T-helper 17 cell (primary cell): ENCODE measurements around the gene BBS5. TPM values are rescaled to one million over a fixed set of nuclear protein-coding genes. Genes with fewer than 3 reads are reported as not detected.
A peak's percentile ranks its signal among the peaks of the same experiment; 100 is the strongest.

ENCODE experiments used
- ATAC-seq: fragments of 150-1000 bp; cut with Tn5 transposase; 2 replicates; pipeline ENCODE4 v1.10.0; 2021; ENCODE audit warnings: mild to moderate bottlenecking, moderate library complexity
- DNase-seq, 3 donors: peaks; one replicate each; pipeline versions ENCODE4 v3.0.0 to v3.0.0-alpha.2; 2020 to 2021
- H3K9me3 ChIP-seq: one replicate; pipeline ENCODE4 v1.7.0; 2013; ENCODE audit warnings: low read length, mild to moderate bottlenecking; ENCODE audit not compliant: control insufficient read depth, poor library complexity, severe bottlenecking
- H3K27ac Mint-ChIP-seq: one replicate; pipeline ENCODE4 v1.8.0; 2022; ENCODE audit warnings: mild to moderate bottlenecking, moderate library complexity, mixed read lengths
- H3K27me3 Mint-ChIP-seq: one replicate; pipeline ENCODE4 v1.8.0; 2022; ENCODE audit warnings: mixed read lengths
- H3K36me3 Mint-ChIP-seq: one replicate; pipeline ENCODE4 v1.8.0; 2022; ENCODE audit warnings: low read depth, mixed read lengths
- H3K4me1 Mint-ChIP-seq: one replicate; pipeline ENCODE4 v1.8.0; 2022; ENCODE audit warnings: mild to moderate bottlenecking, mixed read lengths
- H3K4me3 Mint-ChIP-seq: one replicate; pipeline ENCODE4 v1.8.0; 2022; ENCODE audit warnings: mild to moderate bottlenecking, moderate library complexity, mixed read lengths
- total RNA-seq, 4 donors: library from RNA in 2 of 4; stranded (reverse) in 2 of 4; gene quantifications; one replicate each; pipeline ENCODE4 v1.2.3 and lab custom pipeline; 2022 to 2026

The BBS5 gene
- total RNA-seq, 2 donors from 2014 or later = 2.0 to 2.9 TPM

GRCh38 chr2:169464882-169465281, 14.4 kb upstream of the BBS5 start:
- no peaks in the 10 kb centered on the region for H3K27me3 Mint-ChIP-seq

GRCh38 chr2:169468841-169469240, 10.5 kb upstream of the BBS5 start:
- DNase-seq (no peak), ATAC-seq (no peak)
- no peaks in the 10 kb centered on the region for H3K9me3 ChIP-seq
- peaks cover 2% of the 10 kb centered on the region for H3K4me1 Mint-ChIP-seq
- H3K27ac Mint-ChIP-seq = no peak overlapping the region
- no peaks in the 10 kb centered on the region for H3K36me3 Mint-ChIP-seq
- H3K4me3 Mint-ChIP-seq = no peak overlapping the region
- no peaks in the 10 kb centered on the region for H3K27me3 Mint-ChIP-seq

More at GRCh38 chr2:169464882-169465281, 14.4 kb upstream of the BBS5 start:
- H3K4me1 Mint-ChIP-seq = peaks cover 6% of the 10 kb centered on the region
- no peak for DNase-seq
- no peaks in the 10 kb centered on the region for H3K9me3 ChIP-seq
- H3K4me3 Mint-ChIP-seq = peak overlapping the region; percentile 8
- no peaks in the 10 kb centered on the region for H3K36me3 Mint-ChIP-seq
- no peak for ATAC-seq
- no peak overlapping the region for H3K27ac Mint-ChIP-seq

GRCh38 chr2:169469952-169470572, 9.2 kb upstream of the BBS5 start:
- DNase-seq (no peak), ATAC-seq (no peak)
- H3K4me3 Mint-ChIP-seq = no peak overlapping the region
- no peaks in the 10 kb centered on the region for H3K36me3 Mint-ChIP-seq
- H3K4me1 Mint-ChIP-seq = no peaks in the 10 kb centered on the region
- H3K27ac Mint-ChIP-seq = no peak overlapping the region
- H3K27me3 Mint-ChIP-seq = no peaks in the 10 kb centered on the region
- no peaks in the 10 kb centered on the region for H3K9me3 ChIP-seq

- H3K27ac Mint-ChIP-seq = no peak overlapping the region
- no peaks in the 10 kb centered on the region for H3K9me3 ChIP-seq
- H3K4me1 Mint-ChIP-seq = no peaks in the 10 kb centered on the region
- ATAC-seq (no peak), DNase-seq (no peak)
- H3K27me3 Mint-ChIP-seq = no peaks in the 10 kb centered on the region
- H3K4me3 Mint-ChIP-seq = no peak overlapping the region
- no peaks in the 10 kb centered on the region for H3K36me3 Mint-ChIP-seq
Observed at GRCh38 chr2:169472249-169472648, 7.0 kb upstream of the BBS5 start.

- H3K4me3 Mint-ChIP-seq = no peak overlapping the region
- DNase-seq = no peak
- H3K27me3 Mint-ChIP-seq = no peaks in the 10 kb centered on the region
- no peaks in the 10 kb centered on the region for H3K36me3 Mint-ChIP-seq
- peaks cover 11% of the 10 kb centered on the region for H3K4me1 Mint-ChIP-seq
- no peaks in the 10 kb centered on the region for H3K9me3 ChIP-seq
- H3K27ac Mint-ChIP-seq = no peak overlapping the region
- no peak for ATAC-seq
Observed at GRCh38 chr2:169476459-169476858, 2.8 kb upstream of the BBS5 start.

GRCh38 chr2:169478339-169478738, 955 bp upstream of the BBS5 start:
- Mint-ChIP-seq H3K4me1 (peaks cover 11% of the 10 kb centered on the region), H3K36me3 (no peaks in the 10 kb centered on the region), H3K4me3 (peak overlapping the region; percentile 91), H3K27ac (no peak overlapping the region), H3K27me3 (no peaks in the 10 kb centered on the region)
- ATAC-seq = no peak
- H3K9me3 ChIP-seq = no peaks in the 10 kb centered on the region
- DNase-seq = no peak

GRCh38 chr2:169478745-169479256, 493 bp upstream of the BBS5 start:
- H3K27ac Mint-ChIP-seq = peak overlapping the region; percentile 74
- ATAC-seq (no peak), DNase-seq (no peak)
- peak overlapping the region; percentile 91 for H3K4me3 Mint-ChIP-seq
- H3K9me3 ChIP-seq = no peaks in the 10 kb centered on the region
- H3K36me3 Mint-ChIP-seq = no peaks in the 10 kb centered on the region
- peaks cover 11% of the 10 kb centered on the region for H3K4me1 Mint-ChIP-seq
- no peaks in the 10 kb centered on the region for H3K27me3 Mint-ChIP-seq

- H3K27ac Mint-ChIP-seq = peak overlapping the region; percentile 74
- H3K4me3 Mint-ChIP-seq = peak overlapping the region; percentile 91
- H3K4me1 Mint-ChIP-seq = peaks cover 11% of the 10 kb centered on the region
- ATAC-seq = no peak
- no peak for DNase-seq
- no peaks in the 10 kb centered on the region for H3K27me3 Mint-ChIP-seq
- no peaks in the 10 kb centered on the region for H3K36me3 Mint-ChIP-seq
- H3K9me3 ChIP-seq = no peaks in the 10 kb centered on the region
Observed at GRCh38 chr2:169480079-169480465, 778 bp downstream of the BBS5 start.

GRCh38 chr2:169485650-169486138, 6.4 kb downstream of the BBS5 start:
- no peak for ATAC-seq
- no peaks in the 10 kb centered on the region for H3K4me1 Mint-ChIP-seq
- H3K27ac Mint-ChIP-seq = no peak overlapping the region
- no peak for DNase-seq
- no peak overlapping the region for H3K4me3 Mint-ChIP-seq
- no peaks in the 10 kb centered on the region for H3K9me3 ChIP-seq
- no peaks in the 10 kb centered on the region for H3K36me3 Mint-ChIP-seq
- H3K27me3 Mint-ChIP-seq = no peaks in the 10 kb centered on the region

GRCh38 chr2:169486487-169486886, 7.2 kb downstream of the BBS5 start:
- H3K9me3 ChIP-seq = no peaks in the 10 kb centered on the region
- DNase-seq = no peak
- H3K27me3 Mint-ChIP-seq = no peaks in the 10 kb centered on the region
- ATAC-seq = no peak
- no peaks in the 10 kb centered on the region for H3K4me1 Mint-ChIP-seq
- no peaks in the 10 kb centered on the region for H3K36me3 Mint-ChIP-seq
- H3K4me3 Mint-ChIP-seq = no peak overlapping the region
- no peak overlapping the region for H3K27ac Mint-ChIP-seq

GRCh38 chr2:169490834-169491233, 11.5 kb downstream of the BBS5 start:
- H3K9me3 ChIP-seq = no peaks in the 10 kb centered on the region
- Mint-ChIP-seq H3K4me3 (no peak overlapping the region), H3K27ac (no peak overlapping the region), H3K27me3 (no peaks in the 10 kb centered on the region), H3K4me1 (no peaks in the 10 kb centered on the region), H3K36me3 (no peaks in the 10 kb centered on the region)
- ATAC-seq = no peak
- no peak for DNase-seq

- H3K9me3 ChIP-seq = no peaks in the 10 kb centered on the region
- DNase-seq (no peak), ATAC-seq (no peak)
- Mint-ChIP-seq H3K27ac (no peak overlapping the region), H3K4me3 (no peak overlapping the region), H3K36me3 (no peaks in the 10 kb centered on the region), H3K4me1 (no peaks in the 10 kb centered on the region), H3K27me3 (no peaks in the 10 kb centered on the region)
Observed at GRCh38 chr2:169491378-169491777, 12.1 kb downstream of the BBS5 start.

- H3K9me3 ChIP-seq = no peaks in the 10 kb centered on the region
- Mint-ChIP-seq H3K27ac (no peak overlapping the region), H3K4me3 (no peak overlapping the region), H3K36me3 (no peaks in the 10 kb centered on the region), H3K27me3 (no peaks in the 10 kb centered on the region), H3K4me1 (no peaks in the 10 kb centered on the region)
- no peak for DNase-seq
- no peak for ATAC-seq
Observed at GRCh38 chr2:169493360-169493759, 14.1 kb downstream of the BBS5 start.

- no peak for ATAC-seq
- no peaks in the 10 kb centered on the region for H3K27me3 Mint-ChIP-seq
- no peak for DNase-seq
- no peaks in the 10 kb centered on the region for H3K9me3 ChIP-seq
- no peaks in the 10 kb centered on the region for H3K36me3 Mint-ChIP-seq
- H3K4me1 Mint-ChIP-seq = no peaks in the 10 kb centered on the region
- no peak overlapping the region for H3K27ac Mint-ChIP-seq
- H3K4me3 Mint-ChIP-seq = no peak overlapping the region
Observed at GRCh38 chr2:169495310-169495928, 16.1 kb downstream of the BBS5 start.
